ENCODE data around the gene COPS7B. TPM values are rescaled to one million over a fixed set of nuclear protein-coding genes. Genes with fewer than 3 reads are reported as not detected.

COPS7B gene
- total RNA-seq, 1 donor from 2014 or later, result 57.3 TPM

GRCh38 chr2:231781798-231782726 is 4.2 kb upstream of the COPS7B start:
- DNase-seq (ENCODE audit: low spot score in 2 of 2, unreplicated experiment in 2 of 2), result no peak
- H3K27me3 Mint-ChIP-seq (ENCODE audit: low read depth), result peaks cover 3% of the 10 kb centered on the region
- H3K4me1 Mint-ChIP-seq, result peaks cover 44% of the 10 kb centered on the region
- H3K27ac Mint-ChIP-seq, result peak overlapping the region; percentile 94
- H3K9me3 Mint-ChIP-seq, result no peaks in the 10 kb centered on the region
- H3K36me3 Mint-ChIP-seq, result no peaks in the 10 kb centered on the region
- peak overlapping the region; percentile 95 for H3K4me3 Mint-ChIP-seq
- no peak for TF ChIP-seq CTCF (IDR thresholded peaks at IDR 0.05; ENCODE audit: unreplicated experiment)

- H3K4me1 Mint-ChIP-seq, result peaks cover 47% of the 10 kb centered on the region
- peak overlapping the region; percentile 87 for H3K4me3 Mint-ChIP-seq
- no peak for DNase-seq (ENCODE audit: low spot score in 2 of 2, unreplicated experiment in 2 of 2)
- TF ChIP-seq CTCF (IDR thresholded peaks at IDR 0.05; ENCODE audit: unreplicated experiment), result no peak
- peaks cover 4% of the 10 kb centered on the region for H3K36me3 Mint-ChIP-seq
- H3K27me3 Mint-ChIP-seq (ENCODE audit: low read depth), result no peaks in the 10 kb centered on the region
- no peaks in the 10 kb centered on the region for H3K9me3 Mint-ChIP-seq
- H3K27ac Mint-ChIP-seq, result peak overlapping the region; percentile 95
These were observed 832 bp upstream of the COPS7B start for GRCh38 chr2:231785413-231785812.

- no peak for DNase-seq (ENCODE audit: low spot score in 2 of 2, unreplicated experiment in 2 of 2)
- Mint-ChIP-seq H3K4me1 (peaks cover 47% of the 10 kb centered on the region), H3K27ac (peak overlapping the region; percentile 95), H3K36me3 (peaks cover 4% of the 10 kb centered on the region), H3K27me3 (ENCODE audit: low read depth) (no peaks in the 10 kb centered on the region), H3K9me3 (no peaks in the 10 kb centered on the region), H3K4me3 (peak overlapping the region; percentile 87)
- no peak for TF ChIP-seq CTCF (IDR thresholded peaks at IDR 0.05; ENCODE audit: unreplicated experiment)
These were observed 446 bp upstream of the COPS7B start for GRCh38 chr2:231785822-231786176.

GRCh38 chr2:231786917-231787292 is 660 bp downstream of the COPS7B start:
- peaks cover 4% of the 10 kb centered on the region for H3K36me3 Mint-ChIP-seq
- H3K27me3 Mint-ChIP-seq (ENCODE audit: low read depth), result no peaks in the 10 kb centered on the region
- H3K4me3 Mint-ChIP-seq, result peak overlapping the region; percentile 87
- peaks cover 44% of the 10 kb centered on the region for H3K4me1 Mint-ChIP-seq
- H3K9me3 Mint-ChIP-seq, result no peaks in the 10 kb centered on the region
- TF ChIP-seq CTCF (IDR thresholded peaks at IDR 0.05; ENCODE audit: unreplicated experiment), result no peak
- DNase-seq (ENCODE audit: low spot score in 2 of 2, unreplicated experiment in 2 of 2), result no peak
- H3K27ac Mint-ChIP-seq, result peak overlapping the region; percentile 92

GRCh38 chr2:231791107-231791506 is 4.9 kb downstream of the COPS7B start:
- Mint-ChIP-seq H3K4me1 (peaks cover 22% of the 10 kb centered on the region), H3K27ac (no peak overlapping the region), H3K36me3 (peaks cover 12% of the 10 kb centered on the region), H3K27me3 (ENCODE audit: low read depth) (no peaks in the 10 kb centered on the region), H3K4me3 (no peak overlapping the region), H3K9me3 (no peaks in the 10 kb centered on the region)
- no peak for DNase-seq (ENCODE audit: low spot score in 2 of 2, unreplicated experiment in 2 of 2)
- no peak for TF ChIP-seq CTCF (IDR thresholded peaks at IDR 0.05; ENCODE audit: unreplicated experiment)

Data from mesothelial cell of epicardium (in vitro differentiated cells).